ENCODE data around the gene TGFB1. TPM values are rescaled to one million over a fixed set of nuclear protein-coding genes. Genes with fewer than 3 reads are reported as not detected.

The TGFB1 gene
- total RNA-seq, 1 experiment from 2014 or later: 59.9 TPM

GRCh38 chr19:41322451-41322850 is 31.3 kb downstream of the TGFB1 start:
- no peak for DNase-seq (ENCODE audit: low read depth)

- peak; percentile 91 for DNase-seq (ENCODE audit: low read depth)
These were observed 32.0 kb downstream of the TGFB1 start for GRCh38 chr19:41321600-41322270.

GRCh38 chr19:41321204-41321599 is 32.5 kb downstream of the TGFB1 start:
- DNase-seq (ENCODE audit: low read depth): no peak

- DNase-seq (ENCODE audit: low read depth): no peak
These were observed 33.2 kb downstream of the TGFB1 start for GRCh38 chr19:41320568-41320967.

GRCh38 chr19:41320185-41320518 is 33.6 kb downstream of the TGFB1 start:
- DNase-seq (ENCODE audit: low read depth): no peak

GRCh38 chr19:41319500-41320184 is 34.1 kb downstream of the TGFB1 start:
- no peak for DNase-seq (ENCODE audit: low read depth)

DNA sequence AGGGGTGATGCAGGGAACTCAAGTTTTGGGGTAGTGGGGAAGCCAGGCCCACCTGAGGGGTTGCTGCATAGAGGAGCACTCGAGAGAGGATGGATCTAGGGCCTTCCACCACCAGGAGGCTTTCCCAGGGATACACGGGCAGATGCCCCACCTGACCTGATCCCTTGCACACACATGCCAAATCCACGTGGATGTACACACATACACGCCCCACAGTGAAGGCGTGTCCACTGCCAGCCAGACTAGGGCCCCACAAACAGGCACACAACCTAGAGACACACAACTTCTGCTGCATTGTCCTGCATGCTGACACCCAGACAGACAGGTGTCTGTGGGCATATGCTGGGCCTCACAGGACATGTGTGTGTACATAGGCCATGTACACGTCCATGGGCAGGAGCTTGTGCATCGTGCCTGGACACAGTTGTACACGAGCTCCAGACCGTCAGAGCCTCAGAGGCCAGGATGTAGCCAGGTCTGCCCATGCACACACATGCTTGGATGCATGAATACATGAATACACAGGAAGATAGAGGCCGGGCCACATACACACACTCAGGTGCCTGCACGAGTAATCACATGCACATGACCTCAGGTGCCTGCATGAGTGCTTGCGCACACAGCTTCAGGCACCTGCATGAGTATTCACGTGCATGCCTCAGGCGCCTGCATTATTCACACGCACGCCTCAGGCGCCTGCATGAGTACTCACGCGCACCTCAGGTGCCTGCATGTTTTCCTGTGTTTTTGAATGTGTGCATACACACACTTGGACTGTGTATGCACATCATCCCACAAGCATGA is 34.8 kb downstream of the TGFB1 start:
- no peak for DNase-seq (ENCODE audit: low read depth)

DNA sequence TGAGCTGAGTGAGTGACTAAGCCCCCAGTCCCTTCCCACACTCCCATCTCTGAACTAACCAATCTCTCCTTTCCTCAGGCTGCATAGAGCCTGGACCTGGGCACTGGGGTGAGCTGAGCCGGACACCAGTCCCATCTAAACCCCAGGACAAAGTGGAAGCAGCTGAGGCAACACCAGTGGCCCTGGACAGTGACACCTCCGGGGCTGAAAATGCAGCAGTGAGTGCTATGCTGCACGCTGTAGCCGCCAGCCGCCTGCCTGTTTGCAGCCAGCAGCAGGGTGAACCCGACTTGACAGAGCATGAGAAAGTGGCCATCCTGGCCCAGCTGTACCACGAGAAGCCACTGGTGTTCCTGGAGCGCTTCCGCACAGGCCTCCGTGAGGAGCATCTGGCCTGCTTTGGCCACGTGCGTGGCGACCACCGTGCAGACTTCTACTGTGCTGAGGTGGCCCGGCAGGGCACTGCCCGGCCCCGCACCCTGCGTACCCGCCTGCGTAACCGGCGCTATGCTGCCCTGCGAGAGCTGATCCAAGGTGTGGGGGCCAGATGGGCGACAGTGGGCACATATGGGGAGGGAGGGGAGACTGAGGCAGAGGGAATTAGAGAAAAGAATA is 37.3 kb downstream of the TGFB1 start:
- DNase-seq (ENCODE audit: low read depth): no peak

- DNase-seq (ENCODE audit: low read depth): no peak
These were observed 42.1 kb downstream of the TGFB1 start for GRCh38 chr19:41311613-41312012.

DNA sequence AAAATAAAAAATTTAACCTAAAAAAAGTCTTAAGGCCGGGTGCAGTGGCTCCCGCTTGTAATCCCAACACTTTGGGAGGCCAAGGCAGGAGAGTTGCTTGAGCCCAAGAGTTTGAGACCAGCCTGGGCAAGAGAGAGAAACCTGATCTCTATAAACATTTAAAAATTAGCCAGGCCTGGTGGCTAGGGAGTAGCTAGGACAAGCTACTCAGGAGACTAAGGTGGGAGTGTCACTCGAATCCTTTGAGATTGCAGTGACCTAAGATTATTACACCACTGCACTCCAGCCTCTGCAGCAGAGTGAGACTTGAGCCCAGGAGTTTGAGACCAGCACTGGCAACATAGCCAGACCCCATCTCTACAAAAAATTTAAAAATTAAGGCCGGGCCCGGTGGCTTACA is 42.6 kb downstream of the TGFB1 start:
- no peak for DNase-seq (ENCODE audit: low read depth)

DNA sequence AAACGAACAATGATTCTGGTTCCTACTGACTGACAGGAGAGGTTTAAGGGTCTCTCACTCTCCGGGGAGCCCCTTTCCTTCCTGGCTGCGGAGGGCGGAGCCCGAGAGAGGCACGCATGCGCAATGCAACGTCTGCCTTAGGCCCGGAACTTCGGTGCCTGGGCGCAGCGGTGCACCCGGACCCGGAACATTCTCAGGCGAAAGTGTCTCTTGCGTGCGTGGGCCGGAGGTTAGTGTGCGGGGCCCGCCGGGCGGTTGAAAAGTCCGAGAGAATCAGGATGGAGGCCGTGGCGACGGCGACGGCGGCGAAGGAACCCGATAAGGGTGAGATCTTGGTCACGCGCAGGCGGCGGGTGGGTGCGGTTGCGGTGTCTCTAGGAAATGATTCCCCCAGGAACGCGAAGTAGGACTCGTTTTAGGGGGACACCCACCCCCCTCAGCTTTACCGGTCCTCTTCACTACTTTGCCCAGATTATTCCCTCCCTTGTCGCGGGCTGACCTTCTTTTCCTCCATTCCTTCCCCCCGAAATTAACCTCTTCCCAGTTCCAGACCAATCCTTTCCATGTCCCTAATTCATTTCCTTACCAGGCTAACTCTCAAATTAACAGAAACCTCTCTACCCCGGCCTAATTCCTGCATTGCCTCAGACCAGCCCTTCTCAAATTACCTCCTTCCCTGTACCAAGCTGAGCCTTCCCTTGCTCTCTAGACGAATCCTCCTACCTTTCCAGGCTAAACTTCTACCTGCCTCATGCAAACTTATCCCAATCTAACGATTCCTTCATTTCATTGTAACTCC is 43.5 kb downstream of the TGFB1 start, which contains the start of gene CCDC97:
Gene CCDC97 (plus strand): TSS at position 140 of the 799 bp plus-strand sequence. CDS start 139 bp downstream, at position 279.
- DNase-seq (ENCODE audit: low read depth): peak; percentile 78

DNA sequence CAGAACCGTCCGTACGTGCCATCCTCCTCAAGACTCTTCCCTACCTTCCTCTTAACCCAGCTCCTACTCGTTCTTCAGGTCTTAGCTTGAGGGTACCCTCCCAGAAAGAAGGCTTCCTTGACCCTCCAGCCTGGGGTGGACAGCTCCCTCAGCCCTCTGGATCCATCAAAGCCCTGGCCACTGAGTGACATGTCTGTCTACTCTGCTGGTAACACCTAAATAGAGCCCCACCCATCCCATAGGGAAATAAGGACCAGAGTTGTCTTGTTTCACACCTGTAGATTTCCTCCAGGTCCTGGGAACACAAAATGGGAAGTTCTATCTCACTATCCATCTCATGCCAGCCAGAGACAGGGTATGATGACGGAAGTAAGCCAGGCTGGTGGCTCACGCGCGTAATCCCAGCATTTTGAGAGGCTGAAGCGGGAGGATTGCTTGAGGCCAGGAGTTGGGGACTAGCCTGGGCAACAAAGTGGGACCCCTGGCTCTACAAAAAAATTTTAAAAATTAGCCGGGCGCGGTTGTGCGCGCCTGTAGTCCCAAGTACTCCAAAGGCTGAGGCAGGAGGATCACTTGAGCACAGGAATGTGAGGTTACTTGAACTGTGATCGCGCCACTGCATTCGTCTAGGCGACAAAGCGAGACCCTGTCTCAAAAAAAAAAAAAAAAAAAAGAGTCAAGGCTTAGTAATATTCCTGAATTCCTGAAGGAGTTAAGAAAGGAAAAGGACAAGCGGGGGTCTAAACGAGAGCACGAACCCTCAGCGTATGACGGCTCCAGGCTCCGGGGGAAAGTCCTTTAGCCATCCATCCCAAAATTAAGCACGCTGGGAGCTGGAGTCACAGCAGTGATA is 44.3 kb downstream of the TGFB1 start:
- DNase-seq (ENCODE audit: low read depth): no peak

DNA sequence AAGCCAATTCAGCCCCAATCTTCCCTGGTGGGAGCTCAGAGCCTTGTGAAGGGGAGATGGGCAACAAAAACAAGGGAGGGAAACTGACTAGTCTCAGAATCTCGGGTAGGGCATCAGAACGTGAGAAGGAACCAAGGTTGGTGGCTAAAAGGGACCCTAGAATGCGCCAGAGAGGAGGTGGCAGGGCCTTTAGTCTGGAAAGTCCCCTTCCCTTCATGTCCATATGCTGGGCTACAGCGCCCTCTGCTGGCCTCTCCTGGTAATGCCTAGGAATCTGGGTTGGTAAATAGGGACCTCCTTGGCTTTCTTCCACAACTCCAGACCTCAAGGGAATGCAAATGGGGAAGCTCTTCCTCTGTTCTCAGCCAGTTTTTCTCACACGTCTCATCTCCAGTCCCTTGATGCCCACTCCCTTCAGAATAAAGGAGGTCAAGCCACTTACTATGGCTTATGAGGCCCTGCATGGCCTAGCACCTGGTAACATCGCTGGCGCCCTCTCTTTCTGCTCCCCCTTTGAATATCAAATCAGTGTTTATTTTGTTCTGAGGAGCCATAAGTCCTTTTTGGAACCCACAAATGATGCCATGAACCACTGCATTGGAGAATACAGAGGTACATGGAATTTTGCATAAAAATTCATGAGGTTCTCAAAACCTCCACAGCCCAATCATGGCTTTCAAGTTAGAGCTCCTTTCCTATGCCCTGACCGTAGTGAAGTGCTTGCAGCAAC is 45.1 kb downstream of the TGFB1 start:
- peak; percentile 79 for DNase-seq (ENCODE audit: low read depth)

DNA sequence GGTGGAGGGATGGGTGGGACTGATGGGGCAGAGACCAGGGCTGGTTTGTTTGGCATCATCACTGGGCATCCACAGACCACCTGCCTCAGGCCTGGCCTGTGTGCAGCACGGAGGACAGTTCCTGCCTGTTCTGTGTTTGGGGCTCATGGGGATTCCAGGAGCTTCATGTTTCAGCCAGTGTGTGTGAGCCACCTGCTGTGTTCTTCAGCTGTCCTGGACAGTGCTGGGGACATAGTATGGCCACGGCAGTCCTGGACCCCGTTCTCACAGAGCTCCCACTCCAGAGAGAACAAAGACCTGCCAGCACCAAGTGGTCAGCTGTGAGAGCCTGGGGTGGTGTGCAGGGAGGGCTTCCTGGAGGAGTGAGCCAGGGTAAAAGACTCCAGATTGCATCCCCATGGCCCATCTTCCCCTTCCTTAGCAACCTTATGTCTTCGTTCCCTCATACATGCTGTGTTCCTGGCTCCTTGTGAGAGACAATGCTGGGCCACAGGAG is 45.7 kb downstream of the TGFB1 start:
- DNase-seq (ENCODE audit: low read depth): no peak

DNA sequence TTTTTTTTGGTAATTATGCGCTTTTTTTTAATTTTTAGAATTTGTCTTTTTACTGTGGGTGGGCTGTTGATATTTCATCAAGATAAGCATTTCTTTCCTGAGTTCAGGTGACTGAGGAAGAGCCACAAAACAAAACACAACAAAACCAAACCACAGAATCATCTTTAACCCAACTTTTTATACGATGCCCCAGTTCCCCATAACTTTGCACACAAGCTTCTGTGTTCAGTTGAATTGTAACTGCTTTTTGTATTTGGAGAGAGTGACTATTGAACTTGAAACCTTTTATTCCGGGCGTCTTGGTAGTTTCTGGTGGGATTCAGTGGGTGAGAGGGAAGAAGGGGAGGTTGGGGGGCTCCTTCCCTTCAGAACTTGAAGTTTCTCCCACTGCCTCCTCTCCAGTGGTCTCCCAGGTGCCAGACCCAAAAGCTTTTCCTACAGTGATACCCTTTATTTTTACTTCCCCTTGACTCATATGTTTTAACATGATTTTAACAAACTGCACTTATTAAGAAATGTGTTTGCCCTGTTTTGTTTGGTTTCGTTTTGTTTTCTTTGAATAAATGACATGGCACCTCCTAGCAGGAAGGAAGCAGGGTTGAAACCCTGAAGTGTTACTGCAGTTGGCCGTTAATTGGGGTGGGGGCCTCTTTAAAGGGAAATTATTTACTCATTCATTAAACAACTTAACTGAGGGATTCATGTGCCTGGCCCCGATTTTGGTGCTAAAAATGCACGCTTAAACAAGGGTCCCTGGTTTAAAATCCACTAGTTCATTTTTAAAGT is 46.4 kb downstream of the TGFB1 start:
- DNase-seq (ENCODE audit: low read depth): no peak

GRCh38 chr19:41305927-41306793 is 47.6 kb downstream of the TGFB1 start:
- DNase-seq (ENCODE audit: low read depth): no peak

DNA sequence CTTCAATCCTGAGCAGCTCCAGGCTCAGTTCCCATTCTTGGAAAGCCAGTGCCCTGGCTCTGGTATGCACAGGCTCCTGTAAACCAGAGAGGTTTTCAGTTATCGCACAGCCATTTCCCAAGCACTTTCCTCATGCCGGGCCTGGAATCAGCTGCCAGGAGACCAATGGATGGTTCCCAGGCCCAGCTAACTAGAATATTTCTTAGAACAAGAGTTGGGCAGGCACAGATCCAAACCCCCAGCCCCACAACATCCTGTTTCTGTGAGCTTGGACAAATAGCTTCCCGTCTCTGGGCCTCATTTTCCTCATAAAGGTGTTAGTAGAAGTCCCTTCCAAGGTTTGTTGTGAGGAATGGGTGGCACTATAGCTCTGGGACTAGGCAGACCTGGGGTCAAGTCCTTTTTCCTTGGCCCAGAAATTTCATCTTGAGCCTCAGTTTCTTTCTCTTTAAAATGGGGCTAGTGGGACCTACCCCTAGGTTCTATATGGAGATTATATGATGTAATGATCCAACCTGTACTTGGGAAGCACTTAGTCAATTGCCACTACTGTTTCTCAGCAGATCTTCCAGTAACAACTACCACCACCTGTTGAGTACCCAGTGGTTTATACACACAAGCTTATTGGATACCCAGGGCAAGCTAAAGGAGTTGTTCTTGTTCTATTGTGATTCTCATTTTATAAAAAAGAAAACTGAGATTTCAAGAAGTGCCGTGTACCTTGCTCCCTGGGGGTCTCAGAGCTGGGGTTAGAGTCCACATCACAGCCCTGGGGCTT is 48.8 kb downstream of the TGFB1 start:
- no peak for DNase-seq (ENCODE audit: low read depth)
